A549 (cell line): ENCODE data around the gene RAD51B. TPM values are rescaled to one million over a fixed set of nuclear protein-coding genes. Genes with fewer than 3 reads are reported as not detected.
A peak's percentile ranks its signal among the peaks of the same experiment; 100 is the strongest.

ENCODE experiments used
- ATAC-seq, 2 experiments: fragments of 200-7000 bp in 1 of 2; fragments of >200 bp in 1 of 2; cut with Nextera tagmentation in 1 of 2; cut with Tn5 transposase in 1 of 2; 3 replicates each; pipeline versions ENCODE4 v1.8.0 to v1.9.1; 2018 to 2020; ENCODE audit warnings: mild to moderate bottlenecking in 1 of 2, moderate library complexity in 1 of 2
- CTCF ChIA-PET: fragments of 300-600 bp; sonication (Branson Sonifier 250); formaldehyde crosslinking; extraction: SDS; loops from one replicate; lab custom pipeline; 2021; ENCODE audit warnings: antibody characterized with exemption, inconsistent platforms; lab: Yijun Ruan, JAX
- POLR2A ChIA-PET: fragments of 350-600 bp; formaldehyde crosslinking; extraction: SDS; loops from one replicate; lab custom pipeline; 2021; ENCODE audit warnings: antibody characterized with exemption, inconsistent platforms; lab: Yijun Ruan, JAX
- DNase-seq, 2 experiments: peaks; one replicate each; pipeline versions ENCODE4 v3.0.0 to v3.0.0-alpha.2; 2011 to 2016; ENCODE audit warnings: low read depth in 1 of 2, low spot score in 1 of 2
- FAIRE-seq: peaks from 2 replicates; lab custom pipeline; 2011; peaks lifted over from hg19 to GRCh38; lab: Jason Lieb, UNC
- H3K27ac ChIP-seq, 2 experiments: fragments of >200 bp; sonication (Bioruptor Twin); formaldehyde crosslinking; 3 replicates each; pipeline ENCODE4 v1.5.1; 2016 to 2017
- H3K4me1 ChIP-seq: fragments of >200 bp; sonication (Bioruptor Twin); formaldehyde crosslinking; 3 replicates; pipeline ENCODE4 v1.6.1; 2016
- H3K4me2 ChIP-seq: fragments of >200 bp; sonication (Bioruptor Twin); formaldehyde crosslinking; 3 replicates; pipeline ENCODE4 v1.6.1; 2016
- H3K4me3 ChIP-seq: fragments of >200 bp; sonication (Bioruptor Twin); formaldehyde crosslinking; 3 replicates; pipeline ENCODE4 v1.5.1; 2016
- H3K9me3 ChIP-seq: fragments of >200 bp; sonication (Bioruptor Twin); formaldehyde crosslinking; 3 replicates; pipeline ENCODE4 v1.6.1; 2016
- CTCF ChIP-seq: fragments of >200 bp; sonication (Bioruptor Twin); formaldehyde crosslinking; IDR thresholded peaks from 3 replicates; pipeline ENCODE4 v1.5.1; 2016
- ELK1 ChIP-seq: fragments of 150-350 bp; IDR thresholded peaks from 2 replicates; pipeline ENCODE4 v1.6.1; 2014; ENCODE audit warnings: low read depth, mild to moderate bottlenecking, low read length
- ESRRA ChIP-seq: fragments of 150-350 bp; IDR thresholded peaks from 2 replicates; pipeline ENCODE4 v1.6.1; 2014; ENCODE audit warnings: mild to moderate bottlenecking, low read length, borderline replicate concordance
- FOSB ChIP-seq: fragments of 250-450 bp; sonication (Bioruptor Pico); IDR thresholded peaks from 2 replicates; pipeline ENCODE4 v1.5.0; 2020; ENCODE audit warnings: mild to moderate bottlenecking, moderate library complexity
- FOSL2 ChIP-seq, 2 experiments: fragments of 450-650 bp in 1 of 2; fragments of >200 bp in 1 of 2; sonication (Bioruptor Twin) in 1 of 2; formaldehyde crosslinking; IDR thresholded peaks; 2 replicates each; pipeline versions ENCODE4 v1.5.0 to v1.6.1; 2016 to 2020; ENCODE audit warnings: mild to moderate bottlenecking in 1 of 2, moderate library complexity in 1 of 2
- HEYL ChIP-seq: fragments of 250-450 bp; sonication (Bioruptor Pico); IDR thresholded peaks from 2 replicates; pipeline ENCODE4 v1.8.0; 2021; ENCODE audit warnings: mild to moderate bottlenecking, moderate library complexity
- HOXA7 ChIP-seq: fragments of 250-450 bp; sonication (Bioruptor Pico); IDR thresholded peaks from 2 replicates; pipeline ENCODE4 v1.5.0; 2020; ENCODE audit warnings: mild to moderate bottlenecking, moderate library complexity
- HOXB5 ChIP-seq: fragments of 250-450 bp; sonication (Bioruptor Pico); IDR thresholded peaks from 2 replicates; pipeline ENCODE4 v1.5.0; 2020; ENCODE audit warnings: mild to moderate bottlenecking, moderate library complexity
- KDM5A ChIP-seq: fragments of 200-600 bp; sonication (generic); IDR thresholded peaks from 2 replicates; pipeline ENCODE4 v1.6.1; 2016; ENCODE audit warnings: antibody characterized with exemption, mild to moderate bottlenecking
- MAX ChIP-seq: IDR thresholded peaks from 2 replicates; pipeline ENCODE4 v1.6.1; 2012
- NFE2L2 ChIP-seq: fragments of 150-350 bp; conservative IDR thresholded peaks from 2 replicates; pipeline ENCODE4 v1.6.1; 2014; ENCODE audit warnings: low read length
- NPAS2 ChIP-seq: fragments of 250-450 bp; sonication (Bioruptor Pico); IDR thresholded peaks from 2 replicates; pipeline ENCODE4 v1.8.0; 2022; ENCODE audit warnings: mild to moderate bottlenecking, moderate library complexity, borderline replicate concordance
- NR3C1 ChIP-seq: fragments of >200 bp; sonication (Bioruptor Twin); formaldehyde crosslinking; IDR thresholded peaks from 3 replicates; pipeline ENCODE4 v1.6.1; 2017
- POLR2AphosphoS2 ChIP-seq: conservative IDR thresholded peaks from 2 replicates; pipeline ENCODE4 v1.6.1; 2012; ENCODE audit warnings: low read length, improper control_type of control experiment, inconsistent platforms
- RCOR1 ChIP-seq: fragments of 150-350 bp; IDR thresholded peaks from 2 replicates; pipeline ENCODE4 v1.6.1; 2014; ENCODE audit warnings: antibody characterized with exemption, low read length, low read depth
- REST ChIP-seq: fragments of 200-600 bp; sonication (generic); IDR thresholded peaks from 2 replicates; pipeline ENCODE4 v1.6.1; 2016; ENCODE audit warnings: antibody characterized with exemption, mild to moderate bottlenecking, moderate library complexity
- RNF2 ChIP-seq: fragments of 200-600 bp; sonication (generic); IDR thresholded peaks from 2 replicates; pipeline ENCODE4 v1.6.1; 2016; ENCODE audit warnings: low read depth, mild to moderate bottlenecking, antibody characterized with exemption, moderate library complexity, borderline replicate concordance
- SMC3 ChIP-seq: fragments of >200 bp; sonication (Bioruptor Twin); formaldehyde crosslinking; IDR thresholded peaks from 3 replicates; pipeline ENCODE4 v1.6.1; 2018; ENCODE audit warnings: inconsistent platforms
- SREBF2 ChIP-seq: fragments of 450-650 bp; IDR thresholded peaks from 2 replicates; pipeline ENCODE4 v1.6.1; 2014; ENCODE audit warnings: mild to moderate bottlenecking, moderate library complexity
- ZNF302 ChIP-seq: fragments of 250-450 bp; sonication (Bioruptor Pico); IDR thresholded peaks from 2 replicates; pipeline ENCODE4 v1.9.0; 2021; ENCODE audit warnings: inconsistent platforms, mild to moderate bottlenecking, moderate library complexity
- ZSCAN20 ChIP-seq: fragments of 250-450 bp; sonication (Bioruptor Pico); IDR thresholded peaks from 2 replicates; pipeline ENCODE4 v1.8.0; 2022; ENCODE audit warnings: mild to moderate bottlenecking, moderate library complexity
- WGBS: methylation state at CpG from one replicate; pipeline ENCODE4 v1.1.6; 2017; ENCODE audit errors: missing lambda C conversion rate; 5-methylcytosine and 5-hydroxymethylcytosine counted together
- polyA plus RNA-seq, 4 experiments: library from polyadenylated mRNA; depleted of rRNA in 3 of 4; stranded (reverse); fragments of >200 nt; fragmentation: RNase III in 1 of 4; extraction: RNeasy Plus Mini Kit Qiagen cat#74134 plus additional on column Dnase treatment in 1 of 4; gene quantifications; 2 replicates in 3 of 4; 3 replicates in 1 of 4; pipeline ENCODE4 v1.2.3, GENCODE V29; 2011 to 2017

Gene RAD51B
- polyA plus RNA-seq, 2 of the 4 experiments (the other 2 are of a cell fraction), result 7.2 to 10.8 TPM

GRCh38 chr14:68551045-68551683 is 731.6 kb downstream of the RAD51B start:
- DNase-seq (no peak), FAIRE-seq (no peak), ATAC-seq (no peak)
- H3K27ac ChIP-seq, result peak overlapping the region; percentile 75 to 85
- 91% methylated on average over 7 of the region's 7 CpGs for WGBS
- ChIA-PET CTCF (interaction anchor here (0.8 to 1.5 kb wide), 2 partner anchors 17 to 617 kb away, joined by 3 read pairs; no protein-coding TSS in a partner anchor), POLR2A (no interaction called here)
- H3K9me3 ChIP-seq, result 0 out of 3 replicates have a peak, but pooled peaks cover 3% of the 10 kb centered on the region
- H3K4me2 ChIP-seq, result peak overlapping the region; percentile 4; the same call in 1 of the 3 replicates
- peaks cover 84% of the 10 kb centered on the region for H3K4me1 ChIP-seq
- TF ChIP-seq HOXA7 (CRISPR knock-in tag), result no peak
- no peak for TF ChIP-seq FOSB (CRISPR knock-in tag)
- TF ChIP-seq ESRRA, result no peak
- no peak for TF ChIP-seq CTCF
- TF ChIP-seq ZNF302 (CRISPR knock-in tag), result no peak
- no peak for TF ChIP-seq ZSCAN20 (CRISPR knock-in tag)
- no peak for TF ChIP-seq POLR2AphosphoS2
- no peak for TF ChIP-seq NFE2L2
- TF ChIP-seq HOXB5 (CRISPR knock-in tag), result no peak
- no peak for TF ChIP-seq SREBF2
- TF ChIP-seq MAX, result no peak
- TF ChIP-seq RCOR1, result no peak
- TF ChIP-seq KDM5A, result no peak
- H3K4me3 ChIP-seq, result no peak overlapping the region

GRCh38 chr14:68552075-68552474 is 732.5 kb downstream of the RAD51B start:
- H3K4me1 ChIP-seq, result peaks cover 77% of the 10 kb centered on the region
- ChIA-PET CTCF (interaction anchor here (0.8 to 1.5 kb wide), 2 partner anchors 18 to 618 kb away, joined by 3 read pairs; no protein-coding TSS in a partner anchor), POLR2A (no interaction called here)
- no peak for DNase-seq
- ATAC-seq, result no peak
- H3K4me2 ChIP-seq, result no peak overlapping the region
- H3K4me3 ChIP-seq, result no peak overlapping the region
- FAIRE-seq, result no peak
- WGBS, result 92% methylated on average over 7 of the region's 7 CpGs
- TF ChIP-seq REST (no peak), FOSB (CRISPR knock-in tag) (no peak), RNF2 (no peak), NR3C1 (no peak), HEYL (CRISPR knock-in tag) (no peak), NPAS2 (CRISPR knock-in tag) (no peak), MAX (no peak), ELK1 (no peak), SMC3 (no peak), FOSL2 (IDR thresholded peaks at IDR 0.05) (no peak), FOSL2 (CRISPR knock-in tag; IDR thresholded peaks at IDR 0.05) (no peak)
- H3K9me3 ChIP-seq, result no peaks in the 10 kb centered on the region
- peak overlapping the region; percentile 75 to 85; a peak in 4 of 6 replicates for H3K27ac ChIP-seq
